Nephron progenitor cell (in vitro differentiated cells): ENCODE results near the gene GUCA1C.

Source experiments
- DNase-seq: peaks from one replicate; pipeline ENCODE4 v3.0.0; 2021
- H3K27ac Mint-ChIP-seq: 2 replicates; pipeline ENCODE4 v1.8.0; 2021; ENCODE audit warnings: mild to moderate bottlenecking, moderate library complexity, mixed read lengths
- H3K27me3 Mint-ChIP-seq: 2 replicates; pipeline ENCODE4 v1.8.0; 2021; ENCODE audit warnings: mild to moderate bottlenecking, low read depth, mixed read lengths; ENCODE audit not compliant: poor library complexity
- H3K36me3 Mint-ChIP-seq: 2 replicates; pipeline ENCODE4 v1.8.0; 2021; ENCODE audit warnings: low read depth, mixed read lengths
- H3K4me1 Mint-ChIP-seq: 2 replicates; pipeline ENCODE4 v1.8.0; 2021; ENCODE audit warnings: mixed read lengths
- H3K4me3 Mint-ChIP-seq: 2 replicates; pipeline ENCODE4 v1.8.0; 2021; ENCODE audit warnings: mild to moderate bottlenecking, moderate library complexity, mixed read lengths
- H3K9me3 Mint-ChIP-seq: 2 replicates; pipeline ENCODE4 v1.8.0; 2021; ENCODE audit warnings: mild to moderate bottlenecking, moderate library complexity, mixed read lengths
- CTCF ChIP-seq: fragments of 200-600 bp; sonication (generic); IDR thresholded peaks from 2 replicates; pipeline ENCODE4 v1.5.0; 2021; ENCODE audit warnings: antibody characterized with exemption

Gene GUCA1C

GRCh38 chr3:108972482-108972881 is 18.8 kb upstream of the GUCA1C start:
- Mint-ChIP-seq H3K27me3 (no peaks in the 10 kb centered on the region), H3K27ac (no peak overlapping the region), H3K4me1 (peaks cover 6% of the 10 kb centered on the region), H3K9me3 (no peaks in the 10 kb centered on the region), H3K4me3 (no peak overlapping the region), H3K36me3 (no peaks in the 10 kb centered on the region)
- TF ChIP-seq CTCF, result no peak
- DNase-seq, result no peak

- peaks cover 6% of the 10 kb centered on the region for H3K4me1 Mint-ChIP-seq
- TF ChIP-seq CTCF, result no peak
- H3K36me3 Mint-ChIP-seq, result no peaks in the 10 kb centered on the region
- no peak overlapping the region for H3K27ac Mint-ChIP-seq
- no peaks in the 10 kb centered on the region for H3K27me3 Mint-ChIP-seq
- H3K9me3 Mint-ChIP-seq, result no peaks in the 10 kb centered on the region
- no peak for DNase-seq
- no peak overlapping the region for H3K4me3 Mint-ChIP-seq
Measured at GRCh38 chr3:108970561-108970960, 16.9 kb upstream of the GUCA1C start.

GRCh38 chr3:108966773-108967172 is 13.1 kb upstream of the GUCA1C start:
- DNase-seq, result no peak
- Mint-ChIP-seq H3K4me3 (no peak overlapping the region), H3K27me3 (no peaks in the 10 kb centered on the region), H3K9me3 (no peaks in the 10 kb centered on the region), H3K36me3 (no peaks in the 10 kb centered on the region), H3K4me1 (no peaks in the 10 kb centered on the region), H3K27ac (no peak overlapping the region)
- TF ChIP-seq CTCF, result no peak

- peaks cover 9% of the 10 kb centered on the region for H3K4me1 Mint-ChIP-seq
- H3K27me3 Mint-ChIP-seq, result no peaks in the 10 kb centered on the region
- H3K27ac Mint-ChIP-seq, result no peak overlapping the region
- H3K9me3 Mint-ChIP-seq, result no peaks in the 10 kb centered on the region
- H3K4me3 Mint-ChIP-seq, result no peak overlapping the region
- no peak for TF ChIP-seq CTCF
- no peaks in the 10 kb centered on the region for H3K36me3 Mint-ChIP-seq
- no peak for DNase-seq
Measured at GRCh38 chr3:108959017-108959416, 5.3 kb upstream of the GUCA1C start.

GRCh38 chr3:108953210-108953609 is 469 bp downstream of the GUCA1C start:
- Mint-ChIP-seq H3K27me3 (peaks cover 3% of the 10 kb centered on the region), H3K4me1 (no peaks in the 10 kb centered on the region), H3K36me3 (no peaks in the 10 kb centered on the region), H3K9me3 (no peaks in the 10 kb centered on the region), H3K27ac (no peak overlapping the region), H3K4me3 (no peak overlapping the region)
- TF ChIP-seq CTCF, result no peak
- DNase-seq, result no peak

- H3K4me1 Mint-ChIP-seq, result no peaks in the 10 kb centered on the region
- DNase-seq, result no peak
- TF ChIP-seq CTCF, result no peak
- H3K4me3 Mint-ChIP-seq, result no peak overlapping the region
- no peaks in the 10 kb centered on the region for H3K36me3 Mint-ChIP-seq
- peaks cover 3% of the 10 kb centered on the region for H3K27me3 Mint-ChIP-seq
- H3K27ac Mint-ChIP-seq, result no peak overlapping the region
- no peaks in the 10 kb centered on the region for H3K9me3 Mint-ChIP-seq
Measured at GRCh38 chr3:108951820-108952501, 1.7 kb downstream of the GUCA1C start.
